GM12874 (cell line): ENCODE data around the gene PROSER3.

ENCODE experiments used
- TF ChIP-seq, protein P1 (sequence below): IDR thresholded peaks from 2 replicates; pipeline ENCODE4 v1.5.1; 2011; ENCODE audit warnings: low read depth, mild to moderate bottlenecking, control low read depth, low read length, moderate library complexity; ENCODE audit not compliant: insufficient read depth

Gene PROSER3

DNA sequence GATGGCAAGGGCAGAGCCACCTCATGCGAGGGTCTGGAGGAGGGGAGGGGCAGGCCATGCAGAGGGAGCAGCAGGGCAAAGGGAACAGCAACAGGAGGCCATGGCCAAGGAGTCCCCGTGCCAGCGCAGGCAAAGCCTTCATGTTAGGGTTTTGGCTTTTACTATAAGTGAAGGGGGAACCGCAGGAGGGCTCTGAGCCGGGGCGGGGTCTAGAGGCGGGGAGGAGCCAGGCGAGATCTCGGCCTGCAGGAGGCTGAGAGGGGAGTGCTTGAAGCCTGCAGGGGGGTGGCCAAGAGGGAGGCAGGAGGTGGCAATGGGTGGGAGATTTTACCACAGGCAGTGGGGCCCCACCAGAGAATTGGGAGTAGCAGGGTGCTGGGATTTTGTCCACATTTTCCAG is 23.7 kb downstream of the PROSER3 start:
- TF ChIP-seq, protein P1, sequence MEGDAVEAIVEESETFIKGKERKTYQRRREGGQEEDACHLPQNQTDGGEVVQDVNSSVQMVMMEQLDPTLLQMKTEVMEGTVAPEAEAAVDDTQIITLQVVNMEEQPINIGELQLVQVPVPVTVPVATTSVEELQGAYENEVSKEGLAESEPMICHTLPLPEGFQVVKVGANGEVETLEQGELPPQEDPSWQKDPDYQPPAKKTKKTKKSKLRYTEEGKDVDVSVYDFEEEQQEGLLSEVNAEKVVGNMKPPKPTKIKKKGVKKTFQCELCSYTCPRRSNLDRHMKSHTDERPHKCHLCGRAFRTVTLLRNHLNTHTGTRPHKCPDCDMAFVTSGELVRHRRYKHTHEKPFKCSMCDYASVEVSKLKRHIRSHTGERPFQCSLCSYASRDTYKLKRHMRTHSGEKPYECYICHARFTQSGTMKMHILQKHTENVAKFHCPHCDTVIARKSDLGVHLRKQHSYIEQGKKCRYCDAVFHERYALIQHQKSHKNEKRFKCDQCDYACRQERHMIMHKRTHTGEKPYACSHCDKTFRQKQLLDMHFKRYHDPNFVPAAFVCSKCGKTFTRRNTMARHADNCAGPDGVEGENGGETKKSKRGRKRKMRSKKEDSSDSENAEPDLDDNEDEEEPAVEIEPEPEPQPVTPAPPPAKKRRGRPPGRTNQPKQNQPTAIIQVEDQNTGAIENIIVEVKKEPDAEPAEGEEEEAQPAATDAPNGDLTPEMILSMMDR, result no peak

DNA sequence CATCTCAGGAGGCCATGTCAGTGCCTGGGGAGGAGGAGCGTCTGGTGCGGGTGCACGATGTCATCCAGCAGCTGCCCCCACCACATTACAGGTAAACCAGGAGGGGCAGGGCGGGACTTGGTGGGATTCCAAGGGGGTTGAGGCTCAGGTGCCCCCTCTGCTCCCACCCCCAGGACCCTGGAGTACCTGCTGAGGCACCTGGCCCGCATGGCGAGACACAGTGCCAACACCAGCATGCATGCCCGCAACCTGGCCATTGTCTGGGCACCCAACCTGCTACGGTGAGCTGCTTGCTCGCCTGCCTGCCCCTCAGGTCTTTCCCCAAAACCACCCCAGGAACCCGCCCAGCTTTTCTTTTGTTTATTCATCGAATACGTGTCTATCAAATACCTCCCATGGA is 24.6 kb downstream of the PROSER3 start:
- TF ChIP-seq, protein P1, result no peak

DNA sequence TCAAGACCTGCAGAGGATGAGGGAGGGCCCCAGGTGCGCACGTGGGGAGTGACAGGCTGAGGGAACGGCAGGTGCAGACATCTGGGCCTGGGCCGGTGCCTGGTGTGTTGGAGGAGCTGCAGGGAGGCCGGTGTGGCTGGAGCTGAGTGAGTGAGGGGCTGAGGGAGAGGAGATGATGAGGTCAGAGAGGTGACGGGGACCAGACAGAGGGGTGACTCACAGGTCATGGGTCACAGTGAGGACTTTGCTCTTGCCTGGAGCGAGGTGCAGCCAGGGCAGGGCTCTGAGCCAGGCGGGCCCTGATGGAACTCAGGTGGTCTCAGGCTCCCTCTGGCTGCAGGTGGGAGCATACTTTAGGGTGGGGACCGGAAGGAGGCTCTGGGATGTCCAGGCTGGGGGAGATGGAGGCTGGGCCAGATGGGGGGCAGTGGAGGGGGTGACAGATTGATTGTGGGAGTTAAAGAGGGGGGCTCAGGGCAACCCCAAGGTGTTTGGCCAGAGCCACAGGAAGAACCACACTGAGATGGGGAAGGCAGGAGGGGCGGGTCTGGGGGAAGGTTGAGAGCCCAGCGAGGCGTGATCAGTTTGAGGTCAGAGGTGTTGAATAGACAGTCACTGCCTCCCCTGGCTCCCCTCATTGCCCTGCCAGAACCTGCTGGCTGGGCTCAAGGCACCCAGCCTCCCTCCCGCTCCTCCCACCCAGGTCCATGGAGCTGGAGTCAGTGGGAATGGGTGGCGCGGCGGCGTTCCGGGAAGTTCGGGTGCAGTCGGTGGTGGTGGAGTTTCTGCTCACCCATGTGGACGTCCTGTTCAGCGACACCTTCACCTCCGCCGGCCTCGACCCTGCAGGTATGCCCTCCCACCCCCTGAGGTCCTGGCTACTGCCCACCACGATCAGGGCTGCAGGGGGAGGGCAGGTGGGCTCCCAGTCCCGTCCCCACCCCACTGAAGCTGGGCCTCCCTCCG is 25.8 kb downstream of the PROSER3 start:
- TF ChIP-seq, protein P1, result no peak

DNA sequence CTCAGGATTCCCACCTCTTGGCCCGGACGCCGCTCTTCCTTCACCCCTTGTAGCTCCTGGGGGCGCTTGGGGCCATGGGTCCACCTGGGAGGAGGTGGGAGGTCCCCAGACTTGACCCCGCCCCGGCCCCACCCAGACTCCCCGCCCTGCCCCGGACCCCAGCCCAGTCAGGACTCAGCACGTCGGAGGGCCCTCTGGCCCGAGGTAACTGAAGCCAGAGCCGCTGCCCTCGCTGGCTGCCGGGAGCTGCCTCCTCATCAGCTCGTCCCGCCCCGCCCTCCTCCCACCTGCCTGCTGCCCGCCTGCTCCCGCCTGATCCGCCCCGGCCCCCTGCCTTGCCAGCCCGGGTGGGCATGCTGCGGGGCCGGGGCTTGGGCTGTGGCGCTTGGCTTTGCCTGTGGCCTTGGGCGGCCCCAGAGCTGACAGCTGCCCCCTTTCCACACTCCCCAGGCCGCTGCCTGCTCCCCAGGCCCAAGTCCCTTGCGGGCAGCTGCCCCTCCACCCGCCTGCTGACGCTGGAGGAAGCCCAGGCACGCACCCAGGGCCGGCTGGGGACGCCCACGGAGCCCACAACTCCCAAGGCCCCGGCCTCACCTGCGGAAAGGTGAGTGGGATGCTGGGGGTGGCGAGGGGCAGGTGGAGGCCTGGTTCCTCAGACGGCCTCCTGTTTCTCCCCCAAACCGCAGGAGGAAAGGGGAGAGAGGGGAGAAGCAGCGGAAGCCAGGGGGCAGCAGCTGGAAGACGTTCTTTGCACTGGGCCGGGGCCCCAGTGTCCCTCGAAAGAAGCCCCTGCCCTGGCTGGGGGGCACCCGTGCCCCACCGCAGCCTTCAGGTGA is 26.7 kb downstream of the PROSER3 start:
- TF ChIP-seq, protein P1, result no peak

DNA sequence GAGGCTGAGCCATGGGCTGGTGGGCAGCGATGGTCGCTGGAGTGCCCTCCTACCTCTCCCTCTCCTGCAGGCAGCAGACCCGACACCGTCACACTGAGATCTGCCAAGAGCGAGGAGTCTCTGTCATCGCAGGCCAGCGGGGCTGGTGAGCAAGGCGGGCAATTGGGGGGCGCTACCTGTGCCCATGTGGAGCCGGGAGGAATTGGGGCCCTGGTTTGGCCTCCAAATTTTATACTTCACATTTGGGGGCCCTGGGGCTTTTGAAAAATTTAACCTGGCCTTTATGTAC is 27.3 kb downstream of the PROSER3 start:
- TF ChIP-seq, protein P1, result no peak

DNA sequence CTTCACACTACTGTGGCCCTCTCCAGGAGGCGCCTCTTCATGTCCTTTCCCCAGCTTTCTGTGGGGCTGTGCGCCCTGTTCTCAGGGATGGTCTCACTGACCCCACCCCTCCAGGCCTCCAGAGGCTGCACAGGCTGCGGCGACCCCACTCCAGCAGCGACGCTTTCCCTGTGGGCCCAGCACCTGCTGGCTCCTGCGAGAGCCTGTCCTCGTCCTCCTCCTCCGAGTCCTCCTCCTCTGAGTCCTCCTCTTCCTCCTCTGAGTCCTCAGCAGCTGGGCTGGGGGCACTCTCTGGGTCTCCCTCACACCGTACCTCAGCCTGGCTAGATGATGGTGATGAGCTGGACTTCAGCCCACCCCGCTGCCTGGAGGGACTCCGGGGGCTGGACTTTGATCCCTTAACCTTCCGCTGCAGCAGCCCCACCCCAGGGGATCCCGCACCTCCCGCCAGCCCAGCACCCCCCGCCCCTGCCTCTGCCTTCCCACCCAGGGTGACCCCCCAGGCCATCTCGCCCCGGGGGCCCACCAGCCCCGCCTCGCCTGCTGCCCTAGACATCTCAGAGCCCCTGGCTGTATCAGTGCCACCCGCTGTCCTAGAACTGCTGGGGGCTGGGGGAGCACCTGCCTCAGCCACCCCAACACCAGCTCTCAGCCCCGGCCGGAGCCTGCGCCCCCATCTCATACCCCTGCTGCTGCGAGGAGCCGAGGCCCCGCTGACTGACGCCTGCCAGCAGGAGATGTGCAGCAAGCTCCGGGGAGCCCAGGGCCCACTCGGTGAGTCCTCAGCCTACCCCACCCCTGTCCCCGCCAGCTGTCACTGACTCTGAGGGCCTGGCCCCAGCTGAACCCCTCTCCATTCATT is 28.6 kb downstream of the PROSER3 start:
- TF ChIP-seq, protein P1, result no peak
